ENCODE results near the gene ZNF26.
A peak's percentile ranks its signal among the peaks of the same experiment; 100 is the strongest.
"Not testable (repeated sequence)": the region's sequence is repeated elsewhere in the genome, so short reads cannot be mapped to it uniquely, and the experiment has no call there.

Gene ZNF26

GRCh38 chr12:132976870-132977269, 9.3 kb upstream of the ZNF26 start:
- H3K4me3 Mint-ChIP-seq, H3K27ac Mint-ChIP-seq, H3K4me1 Mint-ChIP-seq, ATAC-seq: not testable (repeated sequence)
- Mint-ChIP-seq H3K36me3 (ENCODE audit: low read depth) (peaks cover 16% of the 10 kb centered on the region), H3K9me3 (peaks cover 66% of the 10 kb centered on the region), H3K27me3 (peaks cover 12% of the 10 kb centered on the region)
- peak; percentile 60 for DNase-seq

DNA sequence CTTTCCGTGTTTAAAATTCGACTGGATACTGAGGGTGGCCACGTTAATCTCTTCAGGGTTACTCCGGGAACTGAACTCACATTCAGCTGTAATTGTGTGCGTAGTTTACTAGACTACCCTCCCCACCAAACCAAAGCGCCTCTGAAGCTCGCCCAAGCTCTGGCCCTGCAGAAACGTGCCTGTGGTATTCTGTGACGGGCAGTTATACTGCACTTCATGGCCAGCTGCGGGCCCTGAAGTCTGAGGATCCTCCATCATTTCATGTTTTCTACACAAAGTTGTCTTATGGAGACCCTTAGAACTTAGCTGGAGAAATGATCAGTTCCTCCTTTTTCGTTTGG, 688 bp downstream of the ZNF26 start:
- Mint-ChIP-seq H3K9me3 (peaks cover 40% of the 10 kb centered on the region), H3K4me1 (peaks cover 34% of the 10 kb centered on the region), H3K36me3 (ENCODE audit: low read depth) (peaks cover 52% of the 10 kb centered on the region), H3K27me3 (peaks cover 3% of the 10 kb centered on the region), H3K4me3 (peak overlapping the region; percentile 84), H3K27ac (peak overlapping the region; percentile 83)
- ATAC-seq, result no peak
- DNase-seq, result no peak

DNA sequence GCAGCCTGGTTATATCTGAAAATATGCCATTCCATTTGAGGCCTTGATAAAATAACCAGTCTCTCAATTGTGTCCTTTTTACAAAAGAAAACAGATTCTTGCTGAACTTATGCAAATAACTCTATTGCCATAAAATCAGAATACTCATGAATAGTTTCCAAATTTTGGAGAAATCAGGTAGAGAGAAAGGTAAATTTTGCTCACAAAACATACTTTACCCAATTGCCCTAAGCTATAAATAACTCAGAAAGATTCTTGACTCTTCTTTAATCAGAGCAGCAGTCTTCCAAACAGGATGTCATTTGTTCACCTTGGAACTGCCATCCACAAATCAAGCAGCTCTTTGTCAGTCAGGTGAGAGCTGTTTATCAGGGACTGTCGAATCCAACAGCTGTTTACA, 12.6 kb downstream of the ZNF26 start:
- ATAC-seq (no peak), DNase-seq (no peak)
- Mint-ChIP-seq H3K36me3 (ENCODE audit: low read depth) (peaks cover 90% of the 10 kb centered on the region), H3K9me3 (peaks cover 55% of the 10 kb centered on the region), H3K27me3 (no peaks in the 10 kb centered on the region), H3K27ac (no peak overlapping the region), H3K4me3 (no peak overlapping the region), H3K4me1 (no peaks in the 10 kb centered on the region)

- DNase-seq (no peak), ATAC-seq (no peak)
- Mint-ChIP-seq H3K4me3 (no peak overlapping the region), H3K27me3 (no peaks in the 10 kb centered on the region), H3K27ac (no peak overlapping the region), H3K9me3 (peaks cover 67% of the 10 kb centered on the region), H3K4me1 (no peaks in the 10 kb centered on the region), H3K36me3 (ENCODE audit: low read depth) (peaks cover 95% of the 10 kb centered on the region)
Measured at GRCh38 chr12:133010657-133011297, 24.6 kb downstream of the ZNF26 start.

DNA sequence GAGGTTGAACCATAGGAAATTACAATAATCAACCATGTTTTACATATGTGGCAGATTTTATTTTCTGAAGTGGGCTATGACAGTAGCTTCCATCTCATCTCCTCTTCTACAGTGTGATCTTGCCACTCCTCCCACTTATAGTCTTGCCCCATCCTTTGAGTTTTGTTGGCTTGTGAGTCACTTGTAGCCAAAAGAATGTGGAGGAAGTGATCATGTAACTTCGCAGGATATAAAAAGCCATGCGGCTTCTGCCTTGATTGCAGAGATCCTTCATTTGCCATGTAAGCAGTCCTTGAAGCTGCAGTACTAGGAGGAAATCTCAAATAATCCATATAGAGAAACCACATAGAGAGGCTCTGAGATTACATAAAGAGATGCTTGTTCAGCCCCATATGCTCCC, 37.4 kb downstream of the ZNF26 start:
- H3K27ac Mint-ChIP-seq, result no peak overlapping the region
- no peak overlapping the region for H3K4me3 Mint-ChIP-seq
- no peaks in the 10 kb centered on the region for H3K27me3 Mint-ChIP-seq
- ATAC-seq (no peak), DNase-seq (no peak)
- H3K36me3 Mint-ChIP-seq (ENCODE audit: low read depth), result peaks cover 27% of the 10 kb centered on the region
- peaks cover 65% of the 10 kb centered on the region for H3K9me3 Mint-ChIP-seq
- no peaks in the 10 kb centered on the region for H3K4me1 Mint-ChIP-seq

DNA sequence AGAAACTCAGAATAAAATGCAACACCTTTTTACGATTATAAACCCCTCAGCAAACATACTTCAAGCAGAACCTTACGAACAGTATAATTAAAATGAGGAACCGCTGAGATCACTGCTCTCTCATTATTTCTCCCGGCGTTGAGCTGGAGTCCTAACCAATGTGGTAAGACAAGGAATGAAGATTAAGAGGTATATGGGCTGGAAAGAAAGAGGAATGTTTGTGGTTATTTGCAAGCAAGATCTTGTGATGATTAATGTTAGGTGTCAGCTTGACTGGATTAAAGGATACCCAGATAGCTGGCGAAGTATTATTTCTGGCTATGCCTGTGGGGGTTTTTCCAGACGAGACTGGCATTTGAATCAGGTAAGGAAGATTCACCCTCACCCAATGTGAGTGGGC, 40.8 kb downstream of the ZNF26 start:
- H3K27ac Mint-ChIP-seq, result no peak overlapping the region
- H3K9me3 Mint-ChIP-seq, result peaks cover 62% of the 10 kb centered on the region
- DNase-seq (no peak), ATAC-seq (no peak)
- no peak overlapping the region for H3K4me3 Mint-ChIP-seq
- H3K27me3 Mint-ChIP-seq, result no peaks in the 10 kb centered on the region
- H3K36me3 Mint-ChIP-seq (ENCODE audit: low read depth), result peaks cover 11% of the 10 kb centered on the region
- no peaks in the 10 kb centered on the region for H3K4me1 Mint-ChIP-seq

- Mint-ChIP-seq H3K4me1 (peaks cover 27% of the 10 kb centered on the region), H3K27ac (peak within 1 kb of the TSS; percentile 98), H3K9me3 (peaks cover 69% of the 10 kb centered on the region), H3K36me3 (ENCODE audit: low read depth) (peaks cover 57% of the 10 kb centered on the region), H3K27me3 (peaks cover 6% of the 10 kb centered on the region), H3K4me3 (peak within 1 kb of the TSS; percentile 86)
- ATAC-seq (peak; percentile 97), DNase-seq (peak; percentile 96)
Measured at GRCh38 chr12:133037207-133038005, 51.2 kb downstream of the ZNF26 start, which contains the start of gene ZNF84. Gene ZNF84, plus strand, starts transcription at chr12:133037509. Its CDS starts 3,959 bp downstream, at chr12:133041468.

GRCh38 chr12:133038118-133038709, 52.0 kb downstream of the ZNF26 start:
- peaks cover 75% of the 10 kb centered on the region for H3K9me3 Mint-ChIP-seq
- no peak for DNase-seq
- no peak for ATAC-seq
- H3K4me1 Mint-ChIP-seq, result peaks cover 27% of the 10 kb centered on the region
- peaks cover 6% of the 10 kb centered on the region for H3K27me3 Mint-ChIP-seq
- H3K4me3 Mint-ChIP-seq, result peak overlapping the region; percentile 86
- H3K36me3 Mint-ChIP-seq (ENCODE audit: low read depth), result peaks cover 64% of the 10 kb centered on the region
- peak overlapping the region; percentile 98 for H3K27ac Mint-ChIP-seq

DNA sequence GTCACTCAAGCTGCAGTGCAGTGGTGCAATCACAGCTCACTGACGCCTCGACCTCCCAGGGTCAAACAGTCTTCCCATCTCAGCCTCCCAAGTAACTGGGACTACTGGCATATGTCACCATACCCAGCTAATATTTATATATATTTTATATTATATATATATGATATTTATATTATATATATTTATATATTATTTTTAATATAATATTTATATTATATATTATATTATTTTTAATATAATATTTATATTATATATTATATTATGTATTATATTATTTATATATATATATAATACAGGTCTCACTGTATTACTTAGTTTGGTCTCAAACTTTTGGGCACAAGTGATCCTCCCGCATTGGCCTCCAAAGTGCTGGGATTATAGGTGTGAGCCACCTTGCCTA, 60.5 kb downstream of the ZNF26 start:
- Mint-ChIP-seq H3K4me3 (no peak overlapping the region), H3K4me1 (no peaks in the 10 kb centered on the region), H3K27ac (no peak overlapping the region), H3K27me3 (no peaks in the 10 kb centered on the region), H3K36me3 (ENCODE audit: low read depth) (peaks cover 97% of the 10 kb centered on the region), H3K9me3 (peaks cover 79% of the 10 kb centered on the region)
- DNase-seq, result no peak
- ATAC-seq, result no peak

DNA sequence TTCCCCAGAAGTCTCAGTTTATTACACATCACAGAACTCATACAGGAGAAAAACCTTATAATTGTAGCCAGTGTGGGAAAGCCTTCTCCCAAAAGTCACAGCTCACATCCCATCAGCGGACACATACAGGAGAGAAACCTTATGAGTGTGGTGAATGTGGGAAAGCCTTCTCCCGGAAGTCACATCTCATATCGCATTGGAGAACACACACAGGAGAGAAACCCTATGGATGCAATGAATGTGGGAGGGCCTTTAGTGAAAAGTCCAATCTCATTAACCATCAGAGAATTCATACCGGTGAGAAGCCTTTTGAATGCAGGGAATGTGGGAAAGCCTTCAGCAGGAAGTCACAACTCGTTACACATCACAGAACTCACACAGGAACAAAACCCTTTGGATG, 71.3 kb downstream of the ZNF26 start:
- ATAC-seq (no peak), DNase-seq (no peak)
- peaks cover 69% of the 10 kb centered on the region for H3K9me3 Mint-ChIP-seq
- no peaks in the 10 kb centered on the region for H3K27me3 Mint-ChIP-seq
- H3K27ac Mint-ChIP-seq, result no peak overlapping the region
- H3K4me1 Mint-ChIP-seq, result no peaks in the 10 kb centered on the region
- H3K4me3 Mint-ChIP-seq, result no peak overlapping the region
- H3K36me3 Mint-ChIP-seq (ENCODE audit: low read depth), result peaks cover 87% of the 10 kb centered on the region

- Mint-ChIP-seq H3K4me3 (no peak overlapping the region), H3K27ac (no peak overlapping the region), H3K4me1 (no peaks in the 10 kb centered on the region), H3K27me3 (no peaks in the 10 kb centered on the region), H3K36me3 (ENCODE audit: low read depth) (peaks cover 86% of the 10 kb centered on the region), H3K9me3 (peaks cover 70% of the 10 kb centered on the region)
- ATAC-seq (no peak), DNase-seq (no peak)
Measured at GRCh38 chr12:133058203-133059113, 72.3 kb downstream of the ZNF26 start.

GRCh38 chr12:133061954-133062353, 75.8 kb downstream of the ZNF26 start:
- ATAC-seq (no peak), DNase-seq (no peak)
- H3K36me3 Mint-ChIP-seq (ENCODE audit: low read depth), result peaks cover 78% of the 10 kb centered on the region
- H3K4me1 Mint-ChIP-seq, result no peaks in the 10 kb centered on the region
- no peak overlapping the region for H3K27ac Mint-ChIP-seq
- no peak overlapping the region for H3K4me3 Mint-ChIP-seq
- peaks cover 72% of the 10 kb centered on the region for H3K9me3 Mint-ChIP-seq
- no peaks in the 10 kb centered on the region for H3K27me3 Mint-ChIP-seq

DNA sequence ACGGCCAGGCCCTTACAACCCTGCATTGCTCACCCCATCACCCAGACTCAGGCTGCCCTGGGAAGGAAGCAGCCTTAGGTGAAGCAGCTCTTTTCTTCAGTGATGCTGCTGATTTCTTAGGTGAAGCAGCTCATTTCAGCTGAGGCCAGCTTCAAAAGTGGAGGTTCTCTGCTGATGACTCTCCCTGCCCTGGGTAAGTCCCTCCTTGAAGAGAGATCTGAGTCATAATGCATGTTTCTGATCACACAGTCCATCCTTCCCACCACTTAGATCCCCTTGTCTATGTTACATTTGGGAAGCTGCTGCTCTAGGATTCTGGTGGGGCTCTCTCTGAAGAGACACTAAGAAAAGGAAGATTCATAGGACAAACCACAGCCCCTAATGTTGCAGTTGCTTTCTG, 77.4 kb downstream of the ZNF26 start:
- H3K27ac Mint-ChIP-seq, result no peak overlapping the region
- ATAC-seq (no peak), DNase-seq (no peak)
- H3K36me3 Mint-ChIP-seq (ENCODE audit: low read depth), result peaks cover 65% of the 10 kb centered on the region
- peaks cover 66% of the 10 kb centered on the region for H3K9me3 Mint-ChIP-seq
- H3K4me1 Mint-ChIP-seq, result no peaks in the 10 kb centered on the region
- no peaks in the 10 kb centered on the region for H3K27me3 Mint-ChIP-seq
- H3K4me3 Mint-ChIP-seq, result no peak overlapping the region

- Mint-ChIP-seq H3K36me3 (ENCODE audit: low read depth) (peaks cover 34% of the 10 kb centered on the region), H3K4me1 (no peaks in the 10 kb centered on the region), H3K27ac (no peak overlapping the region), H3K9me3 (peaks cover 53% of the 10 kb centered on the region), H3K4me3 (no peak overlapping the region), H3K27me3 (no peaks in the 10 kb centered on the region)
- ATAC-seq (no peak), DNase-seq (no peak)
Measured at GRCh38 chr12:133073836-133074235, 87.7 kb downstream of the ZNF26 start.

Data from activated naive CD8-positive, alpha-beta T cell treated with anti-CD3 and anti-CD28 coated beads, Interleukin-2, amount 50 U/mL, for 24 hours (primary cell).